Neural cell (in vitro differentiated cells): ENCODE data around the gene ERH. TPM values are rescaled to one million over a fixed set of nuclear protein-coding genes. Genes with fewer than 3 reads are reported as not detected.

Experiments used
- H2AFZ ChIP-seq: fragments of 200-600, 300-800 bp; sonication (generic), shearing (Covaris generic); 2 replicates; pipeline ENCODE4 v1.6.0; 2014; ENCODE audit warnings: low read depth, mild to moderate bottlenecking, antibody characterized with exemption, low read length, moderate library complexity
- H3F3A ChIP-seq: fragments of 200-600 bp; shearing (Covaris generic); 2 replicates; pipeline ENCODE4 v1.6.1; 2016; ENCODE audit warnings: mild to moderate bottlenecking, moderate library complexity, mixed read lengths, antibody characterized with exemption, low read length; ENCODE audit not compliant: insufficient read depth, poor library complexity, severe bottlenecking
- H3K27ac ChIP-seq: fragments of 200-600, 300-800 bp; sonication (generic), shearing (Covaris generic); 2 replicates; pipeline ENCODE4 v1.5.1; 2014; ENCODE audit warnings: mild to moderate bottlenecking, low read length, moderate library complexity
- H3K27me3 ChIP-seq: fragments of 300-800, 200-600 bp; sonication (generic), shearing (Covaris generic); 2 replicates; pipeline ENCODE4 v1.6.0; 2014; ENCODE audit warnings: mild to moderate bottlenecking, low read depth, low read length, moderate library complexity; ENCODE audit not compliant: insufficient read depth
- H3K36me3 ChIP-seq: fragments of 300-800, 200-600 bp; sonication (generic), shearing (Covaris generic); 2 replicates; pipeline ENCODE4 v1.5.1; 2014; ENCODE audit warnings: mild to moderate bottlenecking, antibody characterized with exemption, low read length, moderate library complexity; ENCODE audit not compliant: insufficient read depth
- H3K4me2 ChIP-seq: fragments of 300-800, 200-600 bp; sonication (generic), shearing (Covaris generic); 2 replicates; pipeline ENCODE4 v1.6.0; 2014; ENCODE audit warnings: mild to moderate bottlenecking, low read length
- H3K4me3 ChIP-seq: fragments of 300-800, 200-600 bp; sonication (generic), shearing (Covaris generic); 2 replicates; pipeline ENCODE4 v1.5.1; 2014; ENCODE audit warnings: mild to moderate bottlenecking, low read length, moderate library complexity
- H3K79me2 ChIP-seq: fragments of 200-600 bp; shearing (Covaris generic); replicated peaks from 2 replicates; pipeline ENCODE4 v1.6.0; 2014; ENCODE audit warnings: mild to moderate bottlenecking, low read length, moderate library complexity; ENCODE audit not compliant: insufficient read depth
- H3K9ac ChIP-seq: fragments of 300-800, 200-600 bp; sonication (generic), shearing (Covaris generic); 2 replicates; pipeline ENCODE4 v1.6.1; 2016; ENCODE audit warnings: mild to moderate bottlenecking, low read length, mixed read lengths
- H3K9me2 ChIP-seq: fragments of 200-600 bp; shearing (Covaris generic); 2 replicates; pipeline ENCODE4 v1.6.1; 2016; ENCODE audit warnings: mild to moderate bottlenecking, low read length, mixed read lengths; ENCODE audit not compliant: insufficient read depth
- H3K9me3 ChIP-seq: fragments of 200-600, 300-800 bp; sonication (generic), shearing (Covaris generic); 2 replicates; pipeline ENCODE4 v1.6.1; 2016; ENCODE audit warnings: mild to moderate bottlenecking, mixed run types, low read length, moderate library complexity, mixed read lengths
- H4K20me1 ChIP-seq: fragments of 200-600 bp; shearing (Covaris generic); 2 replicates; pipeline ENCODE4 v1.6.1; 2016; ENCODE audit warnings: mild to moderate bottlenecking, mixed run types; ENCODE audit not compliant: insufficient read depth
- EP300 ChIP-seq: fragments of 450-650 bp; conservative IDR thresholded peaks from 2 replicates; pipeline ENCODE4 v1.6.1; 2014; ENCODE audit warnings: antibody characterized with exemption, mild to moderate bottlenecking, moderate library complexity; ENCODE audit not compliant: poor library complexity, severe bottlenecking
- EZH2 ChIP-seq: fragments of 200-600, 300-800 bp; shearing (Covaris generic), sonication (generic); IDR thresholded peaks from 2 replicates; pipeline ENCODE4 v1.6.1; 2014; ENCODE audit warnings: antibody characterized with exemption, low read length, borderline replicate concordance, mild to moderate bottlenecking; ENCODE audit not compliant: insufficient read depth, poor library complexity, severe bottlenecking
- MXI1 ChIP-seq: fragments of 450-650 bp; conservative IDR thresholded peaks from 2 replicates; pipeline ENCODE4 v1.6.1; 2014; ENCODE audit warnings: antibody characterized with exemption, mild to moderate bottlenecking; ENCODE audit not compliant: poor library complexity, severe bottlenecking
- POLR2AphosphoS5 ChIP-seq: IDR thresholded peaks from 2 replicates; pipeline ENCODE4 v1.6.1; 2012
- RAD21 ChIP-seq: fragments of 450-650 bp; conservative IDR thresholded peaks from 2 replicates; pipeline ENCODE4 v1.6.1; 2014; ENCODE audit warnings: antibody characterized with exemption, mild to moderate bottlenecking, moderate library complexity
- REST ChIP-seq: IDR thresholded peaks from 2 replicates; pipeline ENCODE4 v1.6.1; 2012; ENCODE audit warnings: borderline replicate concordance
- SMC3 ChIP-seq: fragments of 450-650 bp; conservative IDR thresholded peaks from 2 replicates; pipeline ENCODE4 v1.6.1; 2014; ENCODE audit warnings: antibody characterized with exemption, mild to moderate bottlenecking, moderate library complexity; ENCODE audit not compliant: poor library complexity
- TAF1 ChIP-seq: IDR thresholded peaks from 2 replicates; pipeline ENCODE4 v1.6.1; 2012; ENCODE audit warnings: low read depth
- polyA plus RNA-seq: library from polyadenylated mRNA; depleted of rRNA; stranded (reverse); fragments of >200 nt; gene quantifications from 2 replicates; pipeline ENCODE4 v1.2.3, GENCODE V29; 2014
- TF ChIP-seq, protein P1 (sequence below): fragments of 450-650 bp; IDR thresholded peaks from 2 replicates; pipeline ENCODE4 v1.5.1; 2014; ENCODE audit warnings: antibody characterized with exemption, mild to moderate bottlenecking, moderate library complexity; ENCODE audit not compliant: poor library complexity, severe bottlenecking

ERH gene
- polyA plus RNA-seq, 1 donor from 2014 or later: 480 TPM

DNA sequence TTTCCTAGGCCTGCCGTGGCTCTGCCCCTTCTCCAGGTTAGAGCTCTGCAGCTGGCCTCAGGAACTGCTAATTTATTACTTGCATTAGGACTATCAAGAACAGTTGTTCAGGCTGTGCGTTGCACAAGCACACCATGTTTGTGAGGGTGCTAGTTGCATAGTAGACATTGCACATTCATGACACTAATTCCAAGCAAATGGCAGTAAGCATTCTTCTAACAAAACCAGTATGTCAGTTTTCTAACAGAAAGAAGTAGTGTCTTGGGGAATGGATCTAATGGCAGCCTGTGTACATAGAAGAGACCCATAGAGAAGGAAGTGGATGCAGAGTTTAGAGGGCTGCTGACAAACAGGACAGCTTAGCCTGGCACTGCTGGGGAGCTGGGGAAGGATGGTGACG lies 53.9 kb downstream of the ERH start:
- no peak for TF ChIP-seq SMC3
- no peak overlapping the region for H3K27ac ChIP-seq
- no peaks in the 10 kb centered on the region for H3F3A ChIP-seq
- H2AFZ ChIP-seq: no peak overlapping the region
- H3K79me2 ChIP-seq: no peaks in the 10 kb centered on the region
- no peak overlapping the region for H3K4me2 ChIP-seq
- no peaks in the 10 kb centered on the region for H3K27me3 ChIP-seq
- no peak overlapping the region for H3K4me3 ChIP-seq
- H4K20me1 ChIP-seq: no peaks in the 10 kb centered on the region
- no peaks in the 10 kb centered on the region for H3K9me3 ChIP-seq
- no peaks in the 10 kb centered on the region for H3K36me3 ChIP-seq
- no peaks in the 10 kb centered on the region for H3K9me2 ChIP-seq
- H3K9ac ChIP-seq: no peak overlapping the region

DNA sequence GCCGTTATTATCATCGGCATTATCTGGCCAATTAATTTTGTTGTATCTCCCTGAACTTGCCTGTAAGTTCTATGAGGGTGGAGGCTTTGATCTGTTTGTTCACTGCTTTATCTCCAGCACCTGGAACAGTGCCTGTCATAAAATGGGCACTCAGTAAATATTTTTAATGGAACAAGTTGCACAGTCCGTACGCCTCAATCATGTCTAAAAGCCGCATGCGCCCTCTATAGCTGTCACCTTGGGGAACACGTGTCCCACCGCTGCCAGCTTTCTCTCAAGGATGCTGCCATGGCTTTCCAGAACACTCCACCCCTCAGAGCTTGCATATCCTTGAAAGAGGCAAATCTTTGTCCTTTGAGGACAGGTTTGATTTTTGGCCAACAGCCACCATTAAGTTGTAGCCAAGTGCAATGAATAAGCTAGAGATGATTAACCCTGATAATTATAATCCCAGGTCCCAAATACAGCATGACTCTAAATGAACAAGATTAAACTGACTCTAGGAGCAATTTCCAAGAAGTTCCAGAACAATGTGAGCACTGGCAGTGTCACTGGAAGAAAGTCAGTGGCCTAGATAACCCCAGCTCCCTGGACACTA lies 55.1 kb downstream of the ERH start:
- H3K4me3 ChIP-seq: no peak overlapping the region
- H3F3A ChIP-seq: no peaks in the 10 kb centered on the region
- H3K79me2 ChIP-seq: no peaks in the 10 kb centered on the region
- H3K9me3 ChIP-seq: no peaks in the 10 kb centered on the region
- no peak overlapping the region for H3K4me2 ChIP-seq
- H4K20me1 ChIP-seq: no peaks in the 10 kb centered on the region
- no peaks in the 10 kb centered on the region for H3K27me3 ChIP-seq
- no peaks in the 10 kb centered on the region for H3K36me3 ChIP-seq
- no peaks in the 10 kb centered on the region for H3K9me2 ChIP-seq
- TF ChIP-seq, protein P1, sequence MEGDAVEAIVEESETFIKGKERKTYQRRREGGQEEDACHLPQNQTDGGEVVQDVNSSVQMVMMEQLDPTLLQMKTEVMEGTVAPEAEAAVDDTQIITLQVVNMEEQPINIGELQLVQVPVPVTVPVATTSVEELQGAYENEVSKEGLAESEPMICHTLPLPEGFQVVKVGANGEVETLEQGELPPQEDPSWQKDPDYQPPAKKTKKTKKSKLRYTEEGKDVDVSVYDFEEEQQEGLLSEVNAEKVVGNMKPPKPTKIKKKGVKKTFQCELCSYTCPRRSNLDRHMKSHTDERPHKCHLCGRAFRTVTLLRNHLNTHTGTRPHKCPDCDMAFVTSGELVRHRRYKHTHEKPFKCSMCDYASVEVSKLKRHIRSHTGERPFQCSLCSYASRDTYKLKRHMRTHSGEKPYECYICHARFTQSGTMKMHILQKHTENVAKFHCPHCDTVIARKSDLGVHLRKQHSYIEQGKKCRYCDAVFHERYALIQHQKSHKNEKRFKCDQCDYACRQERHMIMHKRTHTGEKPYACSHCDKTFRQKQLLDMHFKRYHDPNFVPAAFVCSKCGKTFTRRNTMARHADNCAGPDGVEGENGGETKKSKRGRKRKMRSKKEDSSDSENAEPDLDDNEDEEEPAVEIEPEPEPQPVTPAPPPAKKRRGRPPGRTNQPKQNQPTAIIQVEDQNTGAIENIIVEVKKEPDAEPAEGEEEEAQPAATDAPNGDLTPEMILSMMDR: no peak
- no peak for TF ChIP-seq TAF1
- TF ChIP-seq EP300: no peak
- no peak for TF ChIP-seq SMC3
- no peak for TF ChIP-seq MXI1
- no peak for TF ChIP-seq EZH2
- no peak for TF ChIP-seq RAD21
- TF ChIP-seq POLR2AphosphoS5: no peak
- TF ChIP-seq REST: no peak
- no peak overlapping the region for H3K27ac ChIP-seq
- H3K9ac ChIP-seq: no peak overlapping the region
- no peak overlapping the region for H2AFZ ChIP-seq

DNA sequence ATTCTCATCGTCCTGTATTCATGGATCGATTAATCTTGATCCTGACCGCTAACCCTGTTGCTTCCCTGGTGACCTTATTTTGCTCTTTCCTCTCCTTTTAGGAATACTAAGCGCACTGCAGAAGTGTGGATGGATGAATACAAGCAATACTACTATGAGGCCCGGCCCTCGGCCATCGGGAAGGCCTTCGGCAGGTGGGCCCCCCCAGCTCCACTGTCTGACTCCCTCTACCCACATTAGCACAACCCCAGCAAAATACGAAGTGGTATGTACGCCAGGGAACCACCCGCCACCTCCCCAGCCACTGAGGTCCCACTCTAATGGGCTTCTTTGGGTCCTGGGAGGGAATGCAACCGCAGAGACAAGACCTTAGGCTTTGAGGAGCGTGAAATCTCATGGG lies 58.7 kb downstream of the ERH start:
- Histone ChIP-seq H3K79me2 (no peaks in the 10 kb centered on the region), H3K27me3 (no peaks in the 10 kb centered on the region), H3F3A (no peaks in the 10 kb centered on the region), H3K4me3 (no peak overlapping the region), H3K4me2 (no peak overlapping the region), H4K20me1 (no peaks in the 10 kb centered on the region), H3K9me2 (no peaks in the 10 kb centered on the region), H2AFZ (no peak overlapping the region), H3K9ac (no peak overlapping the region), H3K36me3 (no peaks in the 10 kb centered on the region), H3K27ac (no peak overlapping the region), H3K9me3 (no peaks in the 10 kb centered on the region)
- no peak for TF ChIP-seq EP300
- TF ChIP-seq, protein P1: no peak
- TF ChIP-seq REST: no peak
- no peak for TF ChIP-seq MXI1
- no peak for TF ChIP-seq SMC3
- TF ChIP-seq RAD21: no peak
- TF ChIP-seq TAF1: no peak
- no peak for TF ChIP-seq EZH2
- no peak for TF ChIP-seq POLR2AphosphoS5
